HG02970 (cell line): ENCODE data around the gene ZNF32.
"Not testable (repeated sequence)": the region's sequence is repeated elsewhere in the genome, so short reads cannot be mapped to it uniquely, and the experiment has no call there.

Experiments
- ATAC-seq: cut with Tn5 transposase; IDR thresholded peaks from one replicate; pipeline ENCODE4 v1.9.1; 2021; ENCODE audit warnings: mild to moderate bottlenecking, moderate library complexity, moderate number of reproducible peaks; ENCODE audit not compliant: unreplicated experiment, low FRiP score

Gene ZNF32

GRCh38 chr10:43644252-43644651 is 4.4 kb downstream of the ZNF32 start:
- ATAC-seq: no peak

- no peak for ATAC-seq
Observed at GRCh38 chr10:43640603-43641002, 8.1 kb downstream of the ZNF32 start.

GRCh38 chr10:43635816-43636215 is 12.9 kb downstream of the ZNF32 start:
- not testable (repeated sequence) for ATAC-seq

GRCh38 chr10:43628956-43629355 is 19.7 kb downstream of the ZNF32 start:
- no peak for ATAC-seq

- ATAC-seq: no peak
Observed at GRCh38 chr10:43627942-43628341, 20.7 kb downstream of the ZNF32 start.

- no peak for ATAC-seq
Observed at GRCh38 chr10:43623351-43623750, 25.3 kb downstream of the ZNF32 start.

GRCh38 chr10:43622038-43622437 is 26.6 kb downstream of the ZNF32 start:
- no peak for ATAC-seq

- no peak for ATAC-seq
Observed at GRCh38 chr10:43619368-43619767, 29.3 kb downstream of the ZNF32 start.

GRCh38 chr10:43616697-43617370 is 31.8 kb downstream of the ZNF32 start:
- ATAC-seq: no peak

GRCh38 chr10:43610636-43611035 is 38.0 kb downstream of the ZNF32 start:
- no peak for ATAC-seq

GRCh38 chr10:43607199-43607573 is 41.5 kb downstream of the ZNF32 start:
- ATAC-seq: no peak

- peak; percentile 94 for ATAC-seq
Observed at GRCh38 chr10:43606323-43607198, 42.1 kb downstream of the ZNF32 start, which contains the start of gene ZNF485. ZNF485 (plus strand) TSS chr10:43606438; CDS start chr10:43607051, 613 bp downstream.

- ATAC-seq: no peak
Observed at GRCh38 chr10:43605850-43606322, 42.8 kb downstream of the ZNF32 start.

- ATAC-seq: not testable (repeated sequence)
Observed at GRCh38 chr10:43601576-43601975, 47.1 kb downstream of the ZNF32 start.

- no peak for ATAC-seq
Observed at GRCh38 chr10:43599333-43599732, 49.3 kb downstream of the ZNF32 start.

- ATAC-seq: no peak
Observed at GRCh38 chr10:43598446-43598845, 50.2 kb downstream of the ZNF32 start.

GRCh38 chr10:43596546-43596945 is 52.1 kb downstream of the ZNF32 start:
- no peak for ATAC-seq

- peak; percentile 32 for ATAC-seq
Observed at GRCh38 chr10:43595739-43596298, 52.9 kb downstream of the ZNF32 start.

- ATAC-seq: peak; percentile 92
Observed at GRCh38 chr10:43594944-43595589, 53.6 kb downstream of the ZNF32 start.
